H1 (cell line): ENCODE measurements around the gene ANLN. TPM values are rescaled to one million over a fixed set of nuclear protein-coding genes. Genes with fewer than 3 reads are reported as not detected.

Source experiments
- BCL11A ChIP-seq, 2 experiments: IDR thresholded peaks; one replicate each; pipeline ENCODE4 v1.6.1; 2011; ENCODE audit warnings: low read depth in 2 of 2, low read length in 2 of 2, mild to moderate bottlenecking in 2 of 2
- BRCA1 ChIP-seq: IDR thresholded peaks from 2 replicates; pipeline ENCODE4 v1.6.1; 2012; ENCODE audit warnings: low read depth, low read length, improper control_type of control experiment
- CEBPB ChIP-seq: IDR thresholded peaks from 2 replicates; pipeline ENCODE4 v1.6.1; 2012; ENCODE audit warnings: low read depth, low read length
- CHD2 ChIP-seq: IDR thresholded peaks from 2 replicates; pipeline ENCODE4 v1.6.1; 2012; ENCODE audit warnings: low read length, improper control_type of control experiment
- GTF2F1 ChIP-seq: IDR thresholded peaks from 2 replicates; pipeline ENCODE4 v1.6.1; 2012; ENCODE audit warnings: low read depth, low read length, improper control_type of control experiment, borderline replicate concordance
- HDAC2 ChIP-seq, 2 experiments: fragments of 300-600 bp in 1 of 2; sonication (generic) in 1 of 2; IDR thresholded peaks; 2 replicates each; pipeline ENCODE4 v1.6.1; 2011 to 2012; ENCODE audit warnings: low read depth in 2 of 2, low read length in 2 of 2, mild to moderate bottlenecking in 2 of 2, moderate library complexity in 2 of 2, borderline replicate concordance in 1 of 2, inconsistent platforms in 1 of 2
- JUN ChIP-seq: IDR thresholded peaks from 2 replicates; pipeline ENCODE4 v1.6.1; 2011; ENCODE audit warnings: low read depth, mild to moderate bottlenecking, improper control_type of control experiment, low read length
- KDM1A ChIP-seq: fragments of 200-600, 300-600 bp; sonication (generic); IDR thresholded peaks from 2 replicates; pipeline ENCODE4 v1.7.1; 2016; ENCODE audit warnings: mild to moderate bottlenecking, low read length, borderline replicate concordance
- KDM5A ChIP-seq: fragments of 200-600 bp; IDR thresholded peaks from 2 replicates; pipeline ENCODE4 v1.7.1; 2012; ENCODE audit warnings: mild to moderate bottlenecking, low read length, inconsistent platforms, mixed read lengths
- PHF8 ChIP-seq: fragments of 200-600 bp; sonication (generic); conservative IDR thresholded peaks from 2 replicates; pipeline ENCODE4 v1.7.1; 2012; ENCODE audit warnings: low read depth, mild to moderate bottlenecking, inconsistent platforms, low read length, moderate library complexity
- POLR2A ChIP-seq, 2 experiments: IDR thresholded peaks; 1 replicate in 1 of 2; 2 replicates in 1 of 2; pipeline ENCODE4 v1.6.1; 2011; ENCODE audit warnings: low read depth in 2 of 2, low read length in 2 of 2, mild to moderate bottlenecking in 2 of 2; ENCODE audit errors: control extremely low read depth in 1 of 2
- RFX5 ChIP-seq: IDR thresholded peaks from 2 replicates; pipeline ENCODE4 v1.6.1; 2011; ENCODE audit warnings: low read depth, low read length, improper control_type of control experiment, borderline replicate concordance
- SIN3A ChIP-seq, 2 experiments: IDR thresholded peaks in 1 of 2; conservative IDR thresholded peaks in 1 of 2; 2 replicates each; pipeline ENCODE4 v1.6.1; 2011 to 2012; ENCODE audit warnings: low read length in 2 of 2, improper control_type of control experiment in 1 of 2, low read depth in 1 of 2, mild to moderate bottlenecking in 1 of 2
- SIRT6 ChIP-seq: IDR thresholded peaks from one replicate; pipeline ENCODE4 v1.7.1; 2012; ENCODE audit warnings: low read length, inconsistent platforms
- TAF1 ChIP-seq: IDR thresholded peaks from 2 replicates; pipeline ENCODE4 v1.6.1; 2011; ENCODE audit warnings: mild to moderate bottlenecking, low read depth, low read length
- TAF7 ChIP-seq: optimal IDR thresholded peaks from 2 replicates; pipeline ENCODE3; 2011; ENCODE audit warnings: low read depth, mild to moderate bottlenecking, inconsistent platforms, low read length, moderate library complexity, borderline replicate concordance
- TBP ChIP-seq: IDR thresholded peaks from 2 replicates; pipeline ENCODE4 v1.6.1; 2011; ENCODE audit warnings: low read depth, low read length, improper control_type of control experiment
- TCF12 ChIP-seq: IDR thresholded peaks from 2 replicates; pipeline ENCODE4 v1.6.1; 2011; ENCODE audit warnings: low read depth, mild to moderate bottlenecking, low read length
- TEAD4 ChIP-seq: IDR thresholded peaks from 2 replicates; pipeline ENCODE4 v1.6.1; 2012; ENCODE audit warnings: low read depth, low read length, inconsistent platforms, mixed read lengths
- polyA plus RNA-seq, 7 experiments: library from polyadenylated mRNA; depleted of rRNA in 3 of 7; stranded (reverse) in 5 of 7; unstranded in 2 of 7; fragments of >200 nt in 5 of 7; fragments of 200-250 nt in 2 of 7; gene quantifications; 1 replicate in 5 of 7; 2 replicates in 1 of 7; 4 replicates in 1 of 7; pipeline versions ENCODE4 v1.2.1 to v1.2.3, GENCODE V29; 2011 to 2013; ENCODE audit warnings: missing spikeins in 2 of 7, mixed read lengths in 2 of 7
- total RNA-seq: library from RNA; stranded (reverse); fragmentation: NEBNext Ultra II Directional; extraction: Animal tissue kit (Norgen Biotek cat#: 25700); gene quantifications from 2 replicates; pipeline ENCODE4 v1.2.1, GENCODE V29; 2021
- TF ChIP-seq, protein P1 (sequence below): IDR thresholded peaks from 2 replicates; pipeline ENCODE4 v1.6.1; 2011; ENCODE audit warnings: low read length, improper control_type of control experiment
- TF ChIP-seq, protein P2 (sequence below): IDR thresholded peaks from 2 replicates; pipeline ENCODE4 v1.6.1; 2012; ENCODE audit warnings: inconsistent platforms
- TF ChIP-seq, protein P3 (sequence below): IDR thresholded peaks from 2 replicates; pipeline ENCODE4 v1.6.1; 2012; ENCODE audit warnings: inconsistent platforms

Gene ANLN
- total and polyA plus RNA-seq, 2 of the 8 experiments (the other 6 are each of a cell fraction or from before 2014, with no cell fraction given) = 18.5 to 90.1 TPM

DNA sequence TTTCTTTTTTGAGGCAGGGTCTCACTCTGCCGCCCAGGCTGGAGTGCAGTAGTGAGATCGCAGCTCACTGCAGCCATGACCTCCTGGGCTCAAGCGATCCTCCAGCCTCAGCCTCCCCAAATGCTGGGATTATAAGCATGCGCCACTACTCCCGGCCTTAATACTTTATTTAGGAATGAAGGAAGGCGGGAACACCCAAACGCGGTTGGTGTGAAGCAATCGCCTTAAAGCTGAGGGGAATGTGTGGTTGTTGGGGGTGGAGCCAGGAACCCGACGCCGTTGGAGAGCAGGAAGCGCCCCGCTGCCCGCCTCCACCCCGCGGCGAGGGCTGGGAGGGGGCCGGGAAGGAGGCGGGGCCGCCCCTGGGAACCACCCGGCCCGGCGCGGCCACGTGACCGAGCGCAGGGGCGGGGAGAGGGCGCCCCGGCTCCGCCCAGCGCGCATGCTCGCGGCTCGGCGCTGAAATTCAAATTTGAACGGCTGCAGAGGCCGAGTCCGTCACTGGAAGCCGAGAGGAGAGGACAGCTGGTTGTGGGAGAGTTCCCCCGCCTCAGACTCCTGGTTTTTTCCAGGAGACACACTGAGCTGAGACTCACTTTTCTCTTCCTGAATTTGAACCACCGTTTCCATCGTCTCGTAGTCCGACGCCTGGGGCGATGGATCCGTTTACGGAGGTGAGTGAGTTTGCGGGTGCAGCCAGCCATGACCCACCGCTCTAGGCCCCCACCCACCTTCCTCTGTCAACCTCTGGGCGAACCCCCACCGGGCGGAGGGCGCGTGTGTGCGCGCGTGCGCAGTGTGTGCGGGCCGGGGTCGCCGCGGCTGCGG, at the start of gene ANLN (continued):
- peak; percentile 97; the same call in 1 of the 2 replicates for TF ChIP-seq KDM1A
- TF ChIP-seq CEBPB = peak; percentile 97
- peak; percentile 26 to 92; a peak in 2 of 4 replicates for TF ChIP-seq HDAC2 (IDR thresholded peaks at IDR 0.05; ENCODE audit: borderline replicate concordance in 1 of 2, low read depth in 2 of 2, low read length in 2 of 2)
- TF ChIP-seq JUN = no peak
- no peak for TF ChIP-seq SIRT6
- peak; percentile 30 for TF ChIP-seq TAF7
- no peak for TF ChIP-seq RFX5
- TF ChIP-seq TCF12 = no peak
- TF ChIP-seq, protein P1, sequence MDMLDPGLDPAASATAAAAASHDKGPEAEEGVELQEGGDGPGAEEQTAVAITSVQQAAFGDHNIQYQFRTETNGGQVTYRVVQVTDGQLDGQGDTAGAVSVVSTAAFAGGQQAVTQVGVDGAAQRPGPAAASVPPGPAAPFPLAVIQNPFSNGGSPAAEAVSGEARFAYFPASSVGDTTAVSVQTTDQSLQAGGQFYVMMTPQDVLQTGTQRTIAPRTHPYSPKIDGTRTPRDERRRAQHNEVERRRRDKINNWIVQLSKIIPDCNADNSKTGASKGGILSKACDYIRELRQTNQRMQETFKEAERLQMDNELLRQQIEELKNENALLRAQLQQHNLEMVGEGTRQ = peak; percentile 88
- TF ChIP-seq GTF2F1 = no peak
- TF ChIP-seq TAF1 = peak; percentile 76
- TF ChIP-seq CHD2 = no peak
- TF ChIP-seq, protein P2, sequence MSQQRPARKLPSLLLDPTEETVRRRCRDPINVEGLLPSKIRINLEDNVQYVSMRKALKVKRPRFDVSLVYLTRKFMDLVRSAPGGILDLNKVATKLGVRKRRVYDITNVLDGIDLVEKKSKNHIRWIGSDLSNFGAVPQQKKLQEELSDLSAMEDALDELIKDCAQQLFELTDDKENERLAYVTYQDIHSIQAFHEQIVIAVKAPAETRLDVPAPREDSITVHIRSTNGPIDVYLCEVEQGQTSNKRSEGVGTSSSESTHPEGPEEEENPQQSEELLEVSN = peak; percentile 90
- peak in 1 of 2 experiments; percentile 86; a peak in 2 of 3 replicates for TF ChIP-seq POLR2A (IDR thresholded peaks at IDR 0.05; ENCODE audit: control extremely low read depth in 1 of 2, low read depth in 2 of 2, low read length in 2 of 2)
- peak; percentile 86 to 93 for TF ChIP-seq SIN3A (conservative IDR thresholded peaks at IDR 0.05 in 1 of 2, IDR thresholded peaks at IDR 0.05 in 1 of 2; ENCODE audit: low read depth in 1 of 2, low read length in 2 of 2)
- TF ChIP-seq TEAD4 = peak; percentile 48; the same call in 1 of the 2 replicates
- no peak for TF ChIP-seq BCL11A (IDR thresholded peaks at IDR 0.05; ENCODE audit: low read depth in 2 of 2, low read length in 2 of 2)
- peak; percentile 64; the same call in 1 of the 2 replicates for TF ChIP-seq TBP
- TF ChIP-seq KDM5A = no peak
- TF ChIP-seq PHF8 = peak; percentile 82; the same call in 1 of the 2 replicates
- TF ChIP-seq, protein P3, sequence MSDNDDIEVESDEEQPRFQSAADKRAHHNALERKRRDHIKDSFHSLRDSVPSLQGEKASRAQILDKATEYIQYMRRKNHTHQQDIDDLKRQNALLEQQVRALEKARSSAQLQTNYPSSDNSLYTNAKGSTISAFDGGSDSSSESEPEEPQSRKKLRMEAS = peak; percentile 20
- no peak; the same call in 1 of the 2 replicates for TF ChIP-seq BRCA1
